ENCODE data around the gene UNKL.

DNA sequence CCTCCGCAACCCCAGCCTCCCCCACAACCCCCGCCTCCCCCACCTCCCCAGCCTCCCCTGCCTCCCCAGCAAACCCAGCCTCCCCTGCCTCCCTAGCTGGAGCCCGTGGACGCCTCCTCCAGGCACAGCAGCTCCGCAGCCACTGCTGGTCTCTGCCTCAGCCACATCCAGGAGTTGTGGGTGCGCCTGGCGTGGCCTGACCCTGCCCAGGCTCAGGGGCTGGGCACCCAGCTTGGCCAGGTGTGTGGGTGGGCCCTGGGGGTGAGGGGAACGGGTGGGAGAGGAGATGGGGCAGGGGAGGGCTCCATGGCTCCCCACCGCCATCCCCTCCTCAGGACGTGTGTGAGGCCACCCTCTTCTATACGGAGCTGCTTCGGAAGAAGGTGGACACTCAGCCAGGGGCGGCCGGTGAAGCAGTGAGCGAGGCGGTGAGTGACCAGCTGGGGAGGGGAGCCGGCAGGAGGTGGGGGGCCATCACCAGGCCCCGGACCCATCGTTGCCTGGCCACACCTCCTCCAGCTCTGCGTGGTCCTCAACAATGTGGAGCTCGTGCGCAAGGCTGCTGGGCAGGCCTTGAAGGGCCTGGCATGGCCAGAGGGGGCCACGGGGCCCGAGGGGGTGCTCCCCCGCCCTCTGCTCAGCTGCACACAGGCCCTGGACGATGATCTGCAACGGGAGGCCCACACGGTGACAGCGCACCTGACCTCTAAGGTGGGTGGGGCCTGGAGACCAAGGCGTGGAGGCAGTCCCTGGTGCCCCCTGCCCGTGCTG, 68.7 kb downstream of the UNKL start:
- TF ChIP-seq POLR2A (IDR thresholded peaks at IDR 0.05; ENCODE audit: low read depth, low read length) (no peak), POLR2AphosphoS5 (IDR thresholded peaks at IDR 0.05; ENCODE audit: low read depth, low read length) (no peak), POU2F2 (IDR thresholded peaks at IDR 0.05; ENCODE audit: low read depth, low read length) (no peak), SPI1 (IDR thresholded peaks at IDR 0.05; ENCODE audit: low read depth, low read length) (no peak)
